SK-N-SH (cell line): ENCODE data around the gene MPDZ. TPM values are rescaled to one million over a fixed set of nuclear protein-coding genes. Genes with fewer than 3 reads are reported as not detected.
A peak's percentile ranks its signal among the peaks of the same experiment; 100 is the strongest.

Experiments used
- CTCF ChIA-PET: fragments of 300-600, 350-600 bp; formaldehyde crosslinking; extraction: SDS; loops from one replicate; lab custom pipeline; 2021; lab: Yijun Ruan, JAX
- POLR2A ChIA-PET: fragments of 350-600 bp; sonication (Branson Sonifier 250); formaldehyde crosslinking; extraction: SDS; loops from one replicate; lab custom pipeline; 2020; ENCODE audit warnings: antibody characterized with exemption, inconsistent platforms; lab: Yijun Ruan, JAX
- DNase-seq: peaks from one replicate; pipeline ENCODE4 v3.0.0; 2012
- H2AFZ ChIP-seq: fragments of 200-600 bp; sonication (generic); 2 replicates; pipeline ENCODE4 v1.8.1; 2016; ENCODE audit warnings: antibody characterized with exemption, mild to moderate bottlenecking, low read depth
- H3F3A ChIP-seq: fragments of 200-600 bp; sonication (generic); replicated peaks from 2 replicates; pipeline ENCODE3; 2016; ENCODE audit warnings: antibody characterized with exemption, mild to moderate bottlenecking; ENCODE audit not compliant: insufficient read depth
- H3K27ac ChIP-seq, 2 experiments: fragments of 200-500 bp in 1 of 2; fragments of 200-600 bp in 1 of 2; sonication (Bioruptor generic) in 1 of 2; sonication (generic), shearing (Covaris generic) in 1 of 2; 2 replicates each; pipeline versions ENCODE4 v1.5.1 to v1.6.1; 2014 to 2016; ENCODE audit warnings: low read depth in 2 of 2, inconsistent platforms in 1 of 2, low read length in 1 of 2, mild to moderate bottlenecking in 1 of 2, mixed read lengths in 1 of 2
- H3K27me3 ChIP-seq: fragments of 200-600 bp; sonication (generic), shearing (Covaris generic); 2 replicates; pipeline ENCODE4 v1.6.1; 2016; ENCODE audit warnings: mixed run types; ENCODE audit not compliant: insufficient read depth
- H3K36me3 ChIP-seq, 2 experiments: fragments of 200-500 bp in 1 of 2; fragments of 200-600 bp in 1 of 2; sonication (Bioruptor generic) in 1 of 2; sonication (generic) in 1 of 2; replicated peaks in 1 of 2; 2 replicates each; pipeline versions ENCODE3 to v1.5.1; 2014 to 2016; ENCODE audit warnings: low read length in 1 of 2, mild to moderate bottlenecking in 1 of 2; ENCODE audit not compliant: insufficient read depth in 2 of 2, control insufficient read depth in 1 of 2
- H3K4me1 ChIP-seq, 2 experiments: fragments of 200-500 bp in 1 of 2; fragments of 200-600 bp in 1 of 2; sonication (Bioruptor generic) in 1 of 2; sonication (generic), shearing (Covaris generic) in 1 of 2; 2 replicates each; pipeline versions ENCODE4 v1.5.1 to v1.6.1; 2014 to 2016; ENCODE audit warnings: low read depth in 1 of 2, low read length in 1 of 2, mixed run types in 1 of 2; ENCODE audit not compliant: insufficient read depth in 2 of 2, control insufficient read depth in 1 of 2
- H3K4me2 ChIP-seq: fragments of 200-600 bp; sonication (generic), shearing (Covaris generic); 2 replicates; pipeline ENCODE4 v1.6.1; 2017; ENCODE audit warnings: mixed run types
- H3K4me3 ChIP-seq, 2 experiments: fragments of 200-500 bp in 1 of 2; fragments of 200-600 bp in 1 of 2; sonication (Bioruptor generic) in 1 of 2; sonication (generic), shearing (Covaris generic) in 1 of 2; 2 replicates each; pipeline versions ENCODE4 v1.5.1 to v1.8.1; 2014 to 2016; ENCODE audit warnings: low read depth in 2 of 2, inconsistent platforms in 1 of 2, low read length in 1 of 2, mild to moderate bottlenecking in 1 of 2, mixed read lengths in 1 of 2, moderate library complexity in 1 of 2
- H3K79me2 ChIP-seq: fragments of 200-600 bp; sonication (generic); 2 replicates; pipeline ENCODE4 v1.8.1; 2017; ENCODE audit warnings: mild to moderate bottlenecking; ENCODE audit not compliant: insufficient read depth
- H3K9ac ChIP-seq: fragments of 200-600 bp; sonication (generic); 2 replicates; pipeline ENCODE4 v1.6.1; 2017; ENCODE audit warnings: mixed run types
- H3K9me2 ChIP-seq: fragments of 200-600 bp; sonication (generic); 2 replicates; pipeline ENCODE4 v1.6.1; 2017; ENCODE audit warnings: mixed run types
- H3K9me3 ChIP-seq: fragments of 200-600 bp; sonication (generic); 2 replicates; pipeline ENCODE4 v1.6.1; 2017; ENCODE audit warnings: mixed run types, mild to moderate bottlenecking, moderate library complexity
- H4K20me1 ChIP-seq: fragments of 200-600 bp; sonication (generic); 2 replicates; pipeline ENCODE4 v1.6.1; 2017; ENCODE audit warnings: mild to moderate bottlenecking, mixed run types; ENCODE audit not compliant: insufficient read depth
- EP300 ChIP-seq, 2 experiments: IDR thresholded peaks; 2 replicates each; pipeline versions ENCODE4 v1.4.0 to v1.6.1; 2012; ENCODE audit warnings: borderline replicate concordance in 1 of 2, low read depth in 1 of 2, low read length in 1 of 2
- FOXM1 ChIP-seq: IDR thresholded peaks from 2 replicates; pipeline ENCODE4 v1.4.0; 2012; ENCODE audit warnings: low read depth, mild to moderate bottlenecking
- GABPA ChIP-seq: IDR thresholded peaks from 2 replicates; pipeline ENCODE4 v1.4.0; 2012; ENCODE audit warnings: low read depth, mild to moderate bottlenecking
- JUND ChIP-seq: IDR thresholded peaks from 2 replicates; pipeline ENCODE4 v1.4.0; 2012
- NFIC ChIP-seq: IDR thresholded peaks from 2 replicates; pipeline ENCODE4 v1.4.0; 2012; ENCODE audit warnings: borderline replicate concordance
- NRF1 ChIP-seq: IDR thresholded peaks from 2 replicates; pipeline ENCODE4 v1.6.1; 2012; ENCODE audit warnings: low read depth, mild to moderate bottlenecking, low read length
- PBX3 ChIP-seq: IDR thresholded peaks from 2 replicates; pipeline ENCODE4; 2012
- POLR2AphosphoS5 ChIP-seq: IDR thresholded peaks from 2 replicates; pipeline ENCODE4 v1.6.1; 2012; ENCODE audit warnings: low read depth, low read length
- REST ChIP-seq: IDR thresholded peaks from 2 replicates; pipeline ENCODE4 v1.6.1; 2012; ENCODE audit warnings: mild to moderate bottlenecking, low read depth, low read length, moderate library complexity
- RFX5 ChIP-seq: IDR thresholded peaks from 2 replicates; pipeline ENCODE4 v1.6.1; 2012; ENCODE audit warnings: mild to moderate bottlenecking, improper control_type of control experiment, low read length
- SMC3 ChIP-seq: IDR thresholded peaks from 2 replicates; pipeline ENCODE4 v1.6.1; 2012; ENCODE audit warnings: low read depth, low read length, improper control_type of control experiment
- TAF1 ChIP-seq: IDR thresholded peaks from 2 replicates; pipeline ENCODE4 v1.6.1; 2012; ENCODE audit warnings: low read depth, mild to moderate bottlenecking, low read length, moderate library complexity, borderline replicate concordance
- TCF12 ChIP-seq: IDR thresholded peaks from 2 replicates; pipeline ENCODE4 v1.4.0; 2012
- TEAD4 ChIP-seq: IDR thresholded peaks from 2 replicates; pipeline ENCODE4 v1.4.0; 2012; ENCODE audit warnings: mild to moderate bottlenecking, borderline replicate concordance; ENCODE audit not compliant: insufficient read depth
- ZBTB33 ChIP-seq: IDR thresholded peaks from 2 replicates; pipeline ENCODE4 v1.4.0; 2012; ENCODE audit warnings: low read depth, borderline replicate concordance
- whole genome bisulfite sequencing: methylation state at CpG from one replicate; pipeline ENCODE4 v1.1.6; 2017; ENCODE audit warnings: low lambda C conversion rate; 5-methylcytosine and 5-hydroxymethylcytosine counted together
- polyA plus RNA-seq, 3 experiments: library from polyadenylated mRNA; depleted of rRNA; stranded (reverse); fragments of >200 nt; gene quantifications; 2 replicates each; pipeline ENCODE4 v1.2.3, GENCODE V29; 2012

The MPDZ gene
- polyA plus RNA-seq, 1 of the 3 experiments (the other 2 are of a cell fraction) = 20.5 TPM

GRCh38 chr9:13267743-13268142 is 11.7 kb downstream of the MPDZ start (continued):
- TF ChIP-seq TEAD4 (0 out of 2 replicates have a peak, but pooled peaks have one; percentile 24), SMC3 (no peak), NRF1 (no peak), TAF1 (peak; percentile 28; the same call in 1 of the 2 replicates), ZBTB33 (no peak), FOXM1 (no peak)

GRCh38 chr9:13266167-13266566 is 13.3 kb downstream of the MPDZ start:
- Histone ChIP-seq H3K4me1 (peaks cover 7 to 22% of the 10 kb centered on the region in 2 experiments; a peak in 3 of 4 replicates), H3K4me2 (peak overlapping the region; percentile 26; the same call in 1 of the 2 replicates), H2AFZ (no peak overlapping the region), H3K4me3 (no peak overlapping the region), H3K9ac (no peak overlapping the region), H3K79me2 (peaks cover 81% of the 10 kb centered on the region), H3K36me3 (no peaks in the 10 kb centered on the region), H3K9me3 (no peaks in the 10 kb centered on the region), H3F3A (peaks cover 28% of the 10 kb centered on the region), H4K20me1 (0 out of 2 replicates have a peak, but pooled peaks cover 3% of the 10 kb centered on the region), H3K27me3 (no peaks in the 10 kb centered on the region), H3K9me2 (no peaks in the 10 kb centered on the region), H3K27ac (peak overlapping the region; percentile 64 to 81; a peak in 2 of 4 replicates)
- DNase-seq = no peak
- 44% methylated on average over 2 of the region's 2 CpGs for WGBS
- TF ChIP-seq EP300 (IDR thresholded peaks at IDR 0.05; ENCODE audit: borderline replicate concordance in 1 of 2, low read depth in 1 of 2, low read length in 1 of 2) = no peak
- 0 out of 2 replicates have a peak, but pooled peaks have one; percentile 10 for TF ChIP-seq TCF12
- ChIA-PET POLR2A (no interaction called here), CTCF (interaction anchor here (1.3 to 2.2 kb wide), 2 partner anchors 10 to 13 kb away, joined by 4 to 6 read pairs; partner anchors contain the start of gene MPDZ)

- peaks cover 81% of the 10 kb centered on the region for H3K79me2 ChIP-seq
- peaks cover 7 to 22% of the 10 kb centered on the region in 2 experiments; a peak in 3 of 4 replicates for H3K4me1 ChIP-seq
- no peak overlapping the region for H2AFZ ChIP-seq
- peak overlapping the region in 1 of 2 experiments; percentile 60; a peak in 1 of 4 replicates for H3K27ac ChIP-seq
- no peaks in the 10 kb centered on the region for H3K27me3 ChIP-seq
- no peak overlapping the region; the same call in 1 of the 2 replicates for H3K4me2 ChIP-seq
- CTCF ChIA-PET = interaction anchor here (2.2 kb wide), 1 partner anchor 9 kb away, joined by 6 read pairs; no protein-coding TSS in a partner anchor
- H4K20me1 ChIP-seq = 0 out of 2 replicates have a peak, but pooled peaks cover 3% of the 10 kb centered on the region
- H3F3A ChIP-seq = peaks cover 27% of the 10 kb centered on the region
- no peak overlapping the region for H3K9ac ChIP-seq
- no peak overlapping the region for H3K4me3 ChIP-seq
- POLR2A ChIA-PET = no interaction called here
- no peaks in the 10 kb centered on the region for H3K9me3 ChIP-seq
- no peaks in the 10 kb centered on the region for H3K36me3 ChIP-seq
- DNase-seq = no peak
- no peaks in the 10 kb centered on the region for H3K9me2 ChIP-seq
- TF ChIP-seq JUND = peak; percentile 24; the same call in 1 of the 2 replicates
- TF ChIP-seq GABPA = no peak
- no peak for TF ChIP-seq POLR2AphosphoS5
- no peak for TF ChIP-seq RFX5
- TF ChIP-seq SMC3 = no peak
- TF ChIP-seq NFIC = peak; percentile 65; the same call in 1 of the 2 replicates
- TF ChIP-seq REST = no peak
- peak; percentile 71 for TF ChIP-seq PBX3
- no peak for TF ChIP-seq NRF1
- TF ChIP-seq TCF12 = peak; percentile 36; the same call in 1 of the 2 replicates
- no peak for TF ChIP-seq EP300 (IDR thresholded peaks at IDR 0.05; ENCODE audit: borderline replicate concordance in 1 of 2, low read depth in 1 of 2, low read length in 1 of 2)
- peak; percentile 67; the same call in 1 of the 2 replicates for TF ChIP-seq TEAD4
- TF ChIP-seq ZBTB33 = no peak
Measured at GRCh38 chr9:13264788-13265187, 14.7 kb downstream of the MPDZ start.
